HG03095 (cell line): ENCODE measurements around the gene TRIM24.
"Not testable (repeated sequence)": the region's sequence is repeated elsewhere in the genome, so short reads cannot be mapped to it uniquely, and the experiment has no call there.

Experiments used
- ATAC-seq: cut with Tn5 transposase; IDR thresholded peaks from one replicate; pipeline ENCODE4 v1.9.1; 2021; ENCODE audit warnings: moderate library complexity; ENCODE audit not compliant: unreplicated experiment

Gene TRIM24

GRCh38 chr7:138460176-138460648, at the start of gene TRIM24:
Gene TRIM24, plus strand, starts transcription at chr7:138460259. Its CDS starts 290 bp downstream, at chr7:138460549.
- peak; percentile 70 for ATAC-seq

GRCh38 chr7:138412077-138412476, 48.0 kb upstream of the TRIM24 start:
- ATAC-seq = not testable (repeated sequence)

GRCh38 chr7:138412921-138413320, 47.1 kb upstream of the TRIM24 start:
- ATAC-seq = not testable (repeated sequence)

GRCh38 chr7:138417078-138417700, 42.9 kb upstream of the TRIM24 start:
- ATAC-seq = no peak

- ATAC-seq = no peak
These were observed 42.3 kb upstream of the TRIM24 start for GRCh38 chr7:138417764-138418163.

GRCh38 chr7:138418403-138418802, 41.7 kb upstream of the TRIM24 start:
- ATAC-seq = not testable (repeated sequence)

GRCh38 chr7:138425026-138425425, 35.0 kb upstream of the TRIM24 start:
- no peak for ATAC-seq

GRCh38 chr7:138429577-138430250, 30.3 kb upstream of the TRIM24 start:
- ATAC-seq = no peak

GRCh38 chr7:138431517-138431916, 28.5 kb upstream of the TRIM24 start:
- no peak for ATAC-seq

- ATAC-seq = no peak
These were observed 26.2 kb upstream of the TRIM24 start for GRCh38 chr7:138433583-138434443.

GRCh38 chr7:138434597-138435019, 25.5 kb upstream of the TRIM24 start:
- no peak for ATAC-seq

GRCh38 chr7:138435231-138435919, 24.7 kb upstream of the TRIM24 start:
- ATAC-seq = no peak

- no peak for ATAC-seq
These were observed 23.7 kb upstream of the TRIM24 start for GRCh38 chr7:138436388-138436787.

GRCh38 chr7:138440460-138440859, 19.6 kb upstream of the TRIM24 start:
- no peak for ATAC-seq

- ATAC-seq = no peak
These were observed 17.2 kb upstream of the TRIM24 start for GRCh38 chr7:138442822-138443221.

GRCh38 chr7:138449580-138449979, 10.5 kb upstream of the TRIM24 start:
- ATAC-seq = no peak

- no peak for ATAC-seq
These were observed 4.5 kb upstream of the TRIM24 start for GRCh38 chr7:138455609-138456008.

GRCh38 chr7:138456220-138456619, 3.8 kb upstream of the TRIM24 start:
- ATAC-seq = no peak

- no peak for ATAC-seq
These were observed 1.3 kb upstream of the TRIM24 start for GRCh38 chr7:138458576-138459412.
